ENCODE measurements around the gene SPECC1.

GRCh38 chr17:19973156-19973555, 36.0 kb upstream of the SPECC1 start:
- no peak for TF ChIP-seq CTCF (conservative IDR thresholded peaks at IDR 0.05 in 1 of 2, IDR thresholded peaks at IDR 0.05 in 1 of 2; ENCODE audit: low read depth in 1 of 2, low read length in 2 of 2)
- no peak for TF ChIP-seq EZH2 (IDR thresholded peaks at IDR 0.05; ENCODE audit: low read length, missing control alignments)

Measured in fibroblast of lung (primary cell).